T-cell (primary cell): Measurements from ENCODE around the gene MAP3K2. TPM values are rescaled to one million over a fixed set of nuclear protein-coding genes. Genes with fewer than 3 reads are reported as not detected.

Experiments used
- ATAC-seq, 4 experiments: fragments of 200-7000 bp in 3 of 4; fragments of 150-1000 bp in 1 of 4; cut with Tn5 transposase; replicated peaks in 1 of 4; 1 replicate in 3 of 4; 2 replicates in 1 of 4; pipeline ENCODE4 v1.10.0; 2021; ENCODE audit warnings: moderate library complexity in 3 of 4, mild to moderate bottlenecking in 2 of 4, moderate number of reproducible peaks in 1 of 4
- CTCF ChIA-PET, 2 donors: fragments of 300-600 bp; sonication (Branson Sonifier 250); formaldehyde crosslinking; loops; one replicate each; lab custom pipeline; 2022; ENCODE audit warnings: antibody characterized with exemption in 2 of 2; lab: Charles Lee
- POLR2A ChIA-PET, 2 donors: fragments of 300-600 bp; sonication (Branson Sonifier 250); formaldehyde crosslinking; loops; one replicate each; lab custom pipeline; 2022; ENCODE audit warnings: antibody characterized with exemption in 2 of 2; lab: Charles Lee
- DNase-seq, 35 experiments: peaks; one replicate each; pipeline versions ENCODE4 v3.0.0 to v3.0.0-alpha.2; 2013 to 2023
- H3K27ac ChIP-seq: one replicate; pipeline ENCODE4 v1.5.1; 2013; ENCODE audit warnings: low read length
- H3K27me3 ChIP-seq, 2 experiments: replicated peaks in 1 of 2; 1 replicate in 1 of 2; 2 replicates in 1 of 2; pipeline versions ENCODE4 v1.6.1 to v1.7.0; 2013; ENCODE audit warnings: low read length in 1 of 2, mixed read lengths in 1 of 2; ENCODE audit not compliant: control insufficient read depth in 2 of 2, insufficient read depth in 2 of 2; ENCODE audit errors: extremely low read depth in 1 of 2
- H3K36me3 ChIP-seq, 2 donors: 1 replicate in 1 of 2; 2 replicates in 1 of 2; pipeline versions ENCODE4 v1.6.1 to v1.7.0; 2013; ENCODE audit warnings: low read length in 1 of 2; ENCODE audit not compliant: control insufficient read depth in 2 of 2, insufficient read depth in 1 of 2; ENCODE audit errors: extremely low read depth in 1 of 2
- H3K4me1 ChIP-seq, 2 experiments: 1 replicate in 1 of 2; 2 replicates in 1 of 2; pipeline versions ENCODE4 v1.6.1 to v1.7.0; 2013; ENCODE audit warnings: low read length in 2 of 2, mixed read lengths in 1 of 2; ENCODE audit not compliant: insufficient read depth in 2 of 2, control insufficient read depth in 1 of 2; ENCODE audit errors: extremely low read depth in 1 of 2
- H3K4me3 ChIP-seq, 2 donors: 1 replicate in 1 of 2; 2 replicates in 1 of 2; pipeline versions ENCODE4 v1.5.1 to v1.7.0; 2013; ENCODE audit warnings: mild to moderate bottlenecking in 2 of 2, low read length in 1 of 2, moderate library complexity in 1 of 2; ENCODE audit not compliant: control insufficient read depth in 1 of 2; ENCODE audit errors: extremely low read depth in 1 of 2
- H3K9me3 ChIP-seq: 2 replicates; pipeline ENCODE4 v1.7.0; 2013
- H3K27ac Mint-ChIP-seq, 2 donors: one replicate each; pipeline ENCODE4 v1.8.0; 2020 to 2021; ENCODE audit warnings: mild to moderate bottlenecking in 2 of 2, mixed read lengths in 2 of 2
- H3K27me3 Mint-ChIP-seq, 2 donors: one replicate each; pipeline ENCODE4 v1.8.0; 2021 to 2022; ENCODE audit warnings: mixed read lengths in 2 of 2
- H3K36me3 Mint-ChIP-seq: one replicate; pipeline ENCODE4 v1.8.0; 2021; ENCODE audit warnings: mixed read lengths
- H3K4me1 Mint-ChIP-seq, 3 donors: one replicate each; pipeline ENCODE4 v1.8.0; 2020 to 2022; ENCODE audit warnings: mixed read lengths in 3 of 3, mild to moderate bottlenecking in 1 of 3
- H3K4me3 Mint-ChIP-seq, 3 donors: one replicate each; pipeline ENCODE4 v1.8.0; 2020 to 2022; ENCODE audit warnings: mild to moderate bottlenecking in 3 of 3, mixed read lengths in 3 of 3, moderate library complexity in 3 of 3
- H3K9me3 Mint-ChIP-seq, 3 donors: one replicate each; pipeline ENCODE4 v1.8.0; 2020 to 2022; ENCODE audit warnings: mixed read lengths in 3 of 3
- WGBS: methylation state at CpG from one replicate; pipeline ENCODE4 v1.1.5; 2013; ENCODE audit warnings: missing lambda C conversion rate; ENCODE audit not compliant: insufficient coverage; 5-methylcytosine and 5-hydroxymethylcytosine counted together
- total RNA-seq, 35 experiments: library from RNA in 6 of 35; stranded (reverse) in 6 of 35; fragments of 120-200 nt in 1 of 35; gene quantifications; one replicate each; pipeline versions ENCODE4 v1.2.1 to v1.2.4 and lab custom pipeline; 2013 to 2026

The MAP3K2 gene
- total RNA-seq, 5 donors from 2014 or later (not counting 1 experiment from before 2014, with no cell fraction given), result 81.6 to 89.1 (median 83.2) TPM

- Mint-ChIP-seq H3K4me3 (peak overlapping the region in 1 of 3 donors; percentile 31), H3K36me3 (no peaks in the 10 kb centered on the region), H3K27ac (no peak overlapping the region), H3K27me3 (peaks cover 37 to 47% of the 10 kb centered on the region in 2 donors), H3K4me1 (peaks cover 16 to 30% (median 21%) of the 10 kb centered on the region in 3 donors), H3K9me3 (no peaks in the 10 kb centered on the region)
- no peaks in the 10 kb centered on the region for H3K36me3 ChIP-seq
- no peak overlapping the region for H3K27ac ChIP-seq
- no peak overlapping the region for H3K4me3 ChIP-seq
- peaks cover 0 to 21% of the 10 kb centered on the region in 2 experiments for H3K4me1 ChIP-seq
- ATAC-seq, result no peak
- ChIA-PET POLR2A (no interaction called here), CTCF (no interaction called here)
- H3K9me3 ChIP-seq, result no peaks in the 10 kb centered on the region
- H3K27me3 ChIP-seq, result peaks cover 0 to 61% of the 10 kb centered on the region in 2 experiments
- 88% methylated on average over 12 of the region's 15 CpGs for WGBS
- DNase-seq, result no peak
Measured at GRCh38 chr2:127421116-127421800, 33.5 kb upstream of the MAP3K2 start.

- ATAC-seq (no peak), DNase-seq (no peak)
- Mint-ChIP-seq H3K27ac (no peak overlapping the region), H3K4me3 (no peak overlapping the region), H3K36me3 (no peaks in the 10 kb centered on the region), H3K9me3 (no peaks in the 10 kb centered on the region), H3K27me3 (peaks cover 28 to 37% of the 10 kb centered on the region in 2 donors), H3K4me1 (peaks cover 21 to 33% (median 29%) of the 10 kb centered on the region in 3 donors)
- Histone ChIP-seq H3K4me1 (peaks cover 0 to 31% of the 10 kb centered on the region in 2 experiments), H3K4me3 (no peak overlapping the region), H3K36me3 (no peaks in the 10 kb centered on the region), H3K27me3 (peaks cover 0 to 51% of the 10 kb centered on the region in 2 experiments), H3K27ac (no peak overlapping the region), H3K9me3 (no peaks in the 10 kb centered on the region)
- CTCF ChIA-PET, result interaction anchor here in 1 of 2 donors (0.6 kb wide), 1 partner anchor 35 kb away, joined by 4 read pairs; no protein-coding TSS in a partner anchor
- WGBS, result 67% methylated on average over 5 of the region's 8 CpGs
- POLR2A ChIA-PET, result no interaction called here
Measured at GRCh38 chr2:127420039-127420864, 32.5 kb upstream of the MAP3K2 start.

GRCh38 chr2:127419448-127420038, 31.8 kb upstream of the MAP3K2 start:
- POLR2A ChIA-PET, result no interaction called here
- no peaks in the 10 kb centered on the region for H3K9me3 ChIP-seq
- peaks cover 0 to 31% of the 10 kb centered on the region in 2 experiments for H3K4me1 ChIP-seq
- 85% methylated on average over 12 of the region's 15 CpGs for WGBS
- H3K4me3 ChIP-seq, result no peak overlapping the region
- no peaks in the 10 kb centered on the region for H3K36me3 ChIP-seq
- H3K36me3 Mint-ChIP-seq, result no peaks in the 10 kb centered on the region
- H3K27ac Mint-ChIP-seq, result no peak overlapping the region
- peaks cover 21 to 32% (median 29%) of the 10 kb centered on the region in 3 donors for H3K4me1 Mint-ChIP-seq
- H3K27me3 ChIP-seq, result peaks cover 0 to 45% of the 10 kb centered on the region in 2 experiments
- DNase-seq (no peak), ATAC-seq (no peak)
- no peaks in the 10 kb centered on the region for H3K9me3 Mint-ChIP-seq
- no peak overlapping the region for H3K27ac ChIP-seq
- CTCF ChIA-PET, result interaction anchor here in 1 of 2 donors (0.6 kb wide), 1 partner anchor 34 kb away, joined by 4 read pairs; no protein-coding TSS in a partner anchor
- H3K27me3 Mint-ChIP-seq, result peaks cover 23 to 31% of the 10 kb centered on the region in 2 donors
- no peak overlapping the region for H3K4me3 Mint-ChIP-seq

- no peaks in the 10 kb centered on the region for H3K36me3 Mint-ChIP-seq
- ChIA-PET POLR2A (no interaction called here), CTCF (no interaction called here)
- peaks cover 21 to 33% (median 27%) of the 10 kb centered on the region in 3 donors for H3K4me1 Mint-ChIP-seq
- no peak overlapping the region for H3K27ac Mint-ChIP-seq
- 83% methylated on average over 1 of the region's 4 CpGs for WGBS
- H3K27me3 ChIP-seq, result peaks cover 0 to 40% of the 10 kb centered on the region in 2 experiments
- peaks cover 22 to 29% of the 10 kb centered on the region in 2 donors for H3K27me3 Mint-ChIP-seq
- ATAC-seq, result no peak
- H3K4me3 Mint-ChIP-seq, result no peak overlapping the region
- DNase-seq, result no peak
- H3K9me3 Mint-ChIP-seq, result no peaks in the 10 kb centered on the region
- H3K9me3 ChIP-seq, result no peaks in the 10 kb centered on the region
- H3K36me3 ChIP-seq, result no peaks in the 10 kb centered on the region
- H3K4me3 ChIP-seq, result no peak overlapping the region
- H3K4me1 ChIP-seq, result peaks cover 0 to 31% of the 10 kb centered on the region in 2 experiments
- H3K27ac ChIP-seq, result no peak overlapping the region
Measured at GRCh38 chr2:127419112-127419430, 31.3 kb upstream of the MAP3K2 start.

- Mint-ChIP-seq H3K36me3 (no peaks in the 10 kb centered on the region), H3K27me3 (peaks cover 18 to 24% of the 10 kb centered on the region in 2 donors), H3K9me3 (no peaks in the 10 kb centered on the region), H3K4me3 (peak within 1 kb of the TSS in 2 of 3 donors; percentile 72 to 84), H3K4me1 (peaks cover 16 to 29% (median 21%) of the 10 kb centered on the region in 3 donors), H3K27ac (no peak within 1 kb of the TSS)
- no peak for ATAC-seq
- Histone ChIP-seq H3K27me3 (peaks cover 0 to 37% of the 10 kb centered on the region in 2 experiments), H3K36me3 (no peaks in the 10 kb centered on the region), H3K27ac (no peak within 1 kb of the TSS), H3K9me3 (no peaks in the 10 kb centered on the region), H3K4me3 (no peak within 1 kb of the TSS), H3K4me1 (peaks cover 0 to 29% of the 10 kb centered on the region in 2 experiments)
- no peak for DNase-seq
- POLR2A ChIA-PET, result interaction anchor here in 1 of 2 donors (0.6 kb wide), 1 partner anchor 124 kb away, joined by 9 read pairs; no protein-coding TSS in a partner anchor
- WGBS, result 98% methylated on average over 13 of the region's 16 CpGs
- CTCF ChIA-PET, result no interaction called here
Measured at GRCh38 chr2:127418300-127419111, 30.7 kb upstream of the MAP3K2 start, which contains the start of gene PROC. PROC (plus strand) TSS chr2:127418427; CDS start chr2:127419943, 1,516 bp downstream.
